ENCODE data around the gene ANXA3.

- TF ChIP-seq POLR2A (IDR thresholded peaks at IDR 0.05; ENCODE audit: low read depth, low read length) (no peak), POLR2AphosphoS5 (IDR thresholded peaks at IDR 0.05; ENCODE audit: insufficient read depth, low read depth, low read length) (no peak), FOS (IDR thresholded peaks at IDR 0.05; ENCODE audit: borderline replicate concordance, insufficient read depth, low read length) (no peak)
These were observed 100.8 kb downstream of the ANXA3 start for GRCh38 chr4:78652282-78652876.
